Stimulated activated CD4-positive, alpha-beta T cell treated with anti-CD3 and anti-CD28 coated beads, Interleukin-1b, Interleukin-23, amount 100 ng/mL, for 4 hours (primary cell): ENCODE results near the gene SRCIN1.

Source experiments
- DNase-seq, 2 donors: peaks; one replicate each; pipeline ENCODE4 v3.0.0-alpha.2; 2020; ENCODE audit warnings: low read depth in 2 of 2

SRCIN1 gene

GRCh38 chr17:38579934-38580333 is 25.8 kb downstream of the SRCIN1 start:
- no peak for DNase-seq

DNA sequence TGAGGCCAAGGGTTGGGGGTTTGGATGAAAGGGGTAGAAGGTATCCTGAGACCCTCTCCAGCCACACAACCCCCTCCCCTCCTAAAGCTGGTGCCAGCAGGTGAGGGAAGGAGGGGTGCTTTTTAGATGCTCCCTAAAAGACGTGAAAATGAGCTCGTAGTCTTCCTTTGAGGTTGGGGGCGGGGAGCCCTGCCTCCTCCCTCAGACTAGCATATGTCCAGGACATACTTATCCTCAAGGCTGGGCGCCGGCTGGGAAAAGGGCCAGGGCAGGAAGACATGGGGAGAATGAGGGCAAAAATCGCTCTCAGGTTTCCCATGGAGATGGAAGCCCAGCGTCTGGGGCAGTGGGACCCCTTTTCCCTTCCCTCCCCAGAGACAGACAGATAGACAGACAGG is 26.7 kb downstream of the SRCIN1 start:
- no peak for DNase-seq

DNA sequence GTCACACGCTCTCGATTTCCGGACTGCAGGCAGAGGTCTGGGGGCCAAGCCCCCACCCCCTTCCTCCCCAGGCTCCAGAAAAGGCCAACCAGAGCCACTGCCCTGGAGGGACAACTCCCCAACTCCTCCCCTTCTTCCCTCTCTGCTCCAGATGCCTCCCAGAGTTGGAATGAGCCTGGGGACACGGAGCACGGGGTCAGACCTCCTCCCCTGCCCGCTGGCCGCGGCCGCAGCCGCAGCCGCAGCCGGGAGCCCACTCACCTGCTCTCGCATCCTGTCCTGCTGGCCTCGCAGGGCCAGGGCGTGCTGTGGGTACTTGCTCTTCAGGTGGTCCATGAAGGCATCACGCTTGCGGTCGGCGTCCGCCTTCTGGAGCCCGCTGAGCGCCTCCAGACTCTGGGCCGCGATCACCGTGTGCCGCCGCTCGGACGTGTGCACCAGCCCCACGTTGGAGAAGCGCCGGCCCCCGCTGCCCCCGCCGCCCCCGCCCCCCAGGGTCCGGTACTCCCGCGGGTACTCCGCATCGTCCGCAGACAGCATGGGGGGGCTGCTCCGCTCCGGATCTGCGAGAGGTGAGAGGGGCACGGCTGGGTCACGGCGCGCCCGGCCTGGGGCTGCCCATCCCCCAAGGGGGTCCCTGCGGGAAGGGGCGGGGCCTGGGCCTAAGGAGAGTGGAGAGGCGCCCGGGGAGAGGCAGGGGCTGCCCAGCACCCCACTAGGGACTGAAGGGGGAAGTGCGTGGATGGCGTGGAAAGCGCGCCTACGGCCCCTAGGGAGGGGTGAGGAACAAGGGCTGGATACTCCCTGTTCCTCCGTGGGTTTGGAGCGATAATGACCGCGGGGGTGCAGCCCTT is 27.3 kb downstream of the SRCIN1 start:
- DNase-seq = no peak

GRCh38 chr17:38577645-38578173 is 28.0 kb downstream of the SRCIN1 start:
- no peak for DNase-seq

GRCh38 chr17:38577244-38577643 is 28.5 kb downstream of the SRCIN1 start:
- DNase-seq = no peak

- DNase-seq = no peak
These were observed 30.0 kb downstream of the SRCIN1 start for GRCh38 chr17:38575781-38576180.

- DNase-seq = no peak
These were observed 31.0 kb downstream of the SRCIN1 start for GRCh38 chr17:38574712-38575111.

GRCh38 chr17:38572669-38573365 is 32.9 kb downstream of the SRCIN1 start:
- DNase-seq = no peak

DNA sequence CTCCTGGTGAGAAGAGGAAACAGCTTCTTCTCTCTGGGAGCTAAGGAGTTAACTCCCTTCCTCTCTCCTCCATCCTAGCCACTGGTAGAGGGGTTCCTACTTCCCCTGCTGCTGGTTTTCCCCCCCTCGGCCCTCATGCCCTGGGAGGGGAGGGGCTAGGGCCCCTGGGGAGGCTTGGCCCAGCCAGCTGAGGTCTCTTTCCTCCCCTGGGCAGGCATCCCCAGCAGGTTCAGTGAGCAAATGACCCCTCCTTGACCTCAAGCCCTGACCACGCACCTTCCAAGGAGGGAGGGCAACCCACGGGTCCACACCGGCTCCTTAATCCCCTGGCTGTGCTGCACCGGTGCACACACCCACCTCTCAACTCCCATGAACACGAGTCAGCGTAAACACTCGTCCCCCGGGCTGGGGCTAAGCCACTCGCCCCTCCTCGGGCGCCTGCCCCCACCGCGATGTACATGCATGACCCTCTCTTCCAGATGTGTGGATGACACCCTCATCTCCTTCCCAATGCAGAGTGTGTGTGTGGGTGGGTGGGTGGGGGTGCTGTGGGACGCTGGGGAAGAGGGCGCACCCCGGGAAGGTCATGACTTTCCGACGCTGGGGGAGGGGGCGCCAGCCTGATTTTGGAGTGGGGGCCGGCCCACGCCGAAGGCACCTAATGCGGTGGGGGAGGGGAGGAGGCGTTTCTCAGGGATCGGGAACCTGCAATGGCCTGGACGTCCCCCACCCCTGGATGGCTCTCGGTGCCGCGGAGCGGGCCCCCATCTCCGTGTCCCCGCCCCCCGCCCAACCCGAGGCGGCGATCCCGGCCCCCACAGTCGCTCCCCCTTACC is 33.7 kb downstream of the SRCIN1 start:
- DNase-seq = no peak

DNA sequence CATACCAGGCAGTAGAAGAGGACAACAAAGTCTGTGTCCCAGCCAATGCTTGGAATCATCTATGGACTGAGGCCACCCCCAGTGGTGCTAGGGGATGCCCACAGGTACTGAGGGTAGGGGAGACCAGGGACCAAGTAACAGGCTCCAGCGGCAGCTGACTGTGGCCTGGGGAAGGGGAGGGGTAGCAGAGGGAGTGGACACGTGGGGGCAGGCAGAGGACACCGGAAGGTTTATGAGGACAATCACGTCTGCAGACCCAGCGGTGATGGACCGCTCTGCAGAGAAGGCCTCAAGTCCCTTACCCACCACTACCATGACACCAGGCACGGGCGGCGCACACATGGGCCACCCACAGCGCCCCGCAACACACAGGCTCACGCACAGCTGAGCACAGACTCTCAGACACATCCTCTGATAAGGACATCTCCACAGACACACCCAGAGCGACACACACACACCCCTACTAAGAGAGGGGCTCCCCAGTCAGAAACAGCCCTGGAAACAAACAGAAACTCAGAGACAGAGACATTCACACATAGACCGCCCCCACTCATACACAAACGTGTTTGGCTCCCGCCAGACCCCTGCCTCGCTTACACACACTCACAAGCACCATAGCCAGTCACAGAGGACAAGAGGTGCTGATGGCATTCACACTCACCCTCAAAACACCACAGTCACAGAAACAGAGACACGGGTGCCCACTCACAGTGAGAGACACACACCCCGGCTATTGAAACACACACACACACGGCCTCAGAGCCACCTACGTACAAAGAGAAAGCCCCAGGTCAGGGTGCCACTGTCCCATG is 35.8 kb downstream of the SRCIN1 start:
- no peak for DNase-seq

DNA sequence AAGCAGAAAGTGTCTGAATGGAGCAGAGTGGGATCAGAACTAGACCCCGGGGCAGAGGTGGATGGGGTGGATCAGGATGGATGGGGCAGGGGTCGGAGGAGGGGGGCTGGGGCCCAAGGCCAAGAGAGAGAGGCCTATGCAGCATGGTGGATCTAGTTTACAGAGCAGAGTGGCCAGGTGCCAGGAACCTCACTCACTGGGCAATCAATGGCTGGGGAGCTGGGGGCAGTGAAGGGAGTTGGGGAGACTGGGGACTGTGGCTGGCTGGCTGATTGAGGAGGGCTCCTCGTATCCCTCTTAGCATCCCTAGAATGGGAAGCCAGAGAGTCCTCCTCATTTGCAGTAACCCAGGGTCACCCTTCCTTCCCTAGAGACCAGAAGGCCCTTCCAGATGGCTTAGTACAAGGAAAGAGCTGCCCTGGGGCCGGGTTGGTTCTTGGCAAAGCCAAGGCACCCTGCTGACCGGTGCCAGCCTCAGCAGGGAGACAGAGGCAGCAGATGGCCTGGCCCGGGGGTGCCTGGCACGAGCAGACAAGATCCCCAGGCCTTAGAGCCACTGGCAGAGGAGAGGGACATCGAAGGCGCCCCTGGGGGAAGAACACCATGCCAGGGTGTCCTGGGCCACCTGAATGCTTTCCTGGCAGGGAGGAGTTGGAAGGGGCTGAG is 36.8 kb downstream of the SRCIN1 start:
- no peak for DNase-seq

- DNase-seq = no peak
These were observed 37.5 kb downstream of the SRCIN1 start for GRCh38 chr17:38568274-38568673.

- DNase-seq = no peak
These were observed 38.4 kb downstream of the SRCIN1 start for GRCh38 chr17:38567350-38567749.

DNA sequence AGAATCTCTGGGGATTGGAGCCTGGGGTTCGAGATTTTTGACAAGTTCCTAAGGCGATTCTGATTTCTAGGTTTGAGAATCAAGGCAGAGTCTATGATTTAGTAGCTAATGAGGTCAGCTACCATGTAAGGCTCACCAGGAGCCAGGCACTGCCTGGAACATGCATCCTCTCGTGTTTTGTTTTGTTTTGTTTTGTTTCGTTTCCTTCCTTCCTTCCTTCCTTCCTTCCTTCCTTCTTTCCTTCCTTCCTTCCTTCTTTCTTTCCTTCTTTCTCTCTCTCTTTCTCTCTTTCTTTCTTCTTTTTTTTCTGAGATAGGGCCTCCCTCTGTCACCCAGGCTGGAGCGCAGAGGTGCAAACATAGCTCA is 39.1 kb downstream of the SRCIN1 start:
- DNase-seq = no peak

- DNase-seq = no peak
These were observed 39.7 kb downstream of the SRCIN1 start for GRCh38 chr17:38565853-38566665.

GRCh38 chr17:38564869-38565268 is 40.9 kb downstream of the SRCIN1 start:
- no peak for DNase-seq

DNA sequence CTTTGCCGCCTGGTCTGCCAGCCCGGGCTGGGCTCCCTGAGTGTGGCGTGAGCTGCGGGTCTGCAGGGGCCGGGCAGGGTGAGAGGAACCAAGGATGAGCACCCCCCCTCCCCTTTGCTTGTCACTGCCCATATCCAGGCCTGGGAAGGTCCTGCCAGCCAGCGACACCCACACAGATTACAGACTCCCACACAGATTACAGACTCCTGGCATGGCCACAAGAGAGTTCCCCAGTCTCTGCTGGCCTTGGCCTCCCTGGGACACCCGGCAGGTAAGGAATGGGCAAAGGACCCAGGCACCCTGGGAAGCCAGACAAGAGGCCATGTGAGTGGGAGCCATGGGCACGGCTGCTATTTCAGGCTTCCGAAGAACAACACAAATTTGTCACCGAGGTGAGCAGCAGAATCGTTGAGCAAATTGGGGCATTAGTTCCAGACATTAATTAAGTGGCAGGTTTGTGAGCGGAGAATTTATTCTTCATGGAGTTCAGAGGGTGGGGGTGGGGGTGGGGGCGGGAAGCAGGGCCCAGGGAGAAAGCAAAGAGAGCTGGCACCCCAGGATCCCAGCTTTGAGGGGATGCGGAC is 41.4 kb downstream of the SRCIN1 start:
- no peak for DNase-seq

DNA sequence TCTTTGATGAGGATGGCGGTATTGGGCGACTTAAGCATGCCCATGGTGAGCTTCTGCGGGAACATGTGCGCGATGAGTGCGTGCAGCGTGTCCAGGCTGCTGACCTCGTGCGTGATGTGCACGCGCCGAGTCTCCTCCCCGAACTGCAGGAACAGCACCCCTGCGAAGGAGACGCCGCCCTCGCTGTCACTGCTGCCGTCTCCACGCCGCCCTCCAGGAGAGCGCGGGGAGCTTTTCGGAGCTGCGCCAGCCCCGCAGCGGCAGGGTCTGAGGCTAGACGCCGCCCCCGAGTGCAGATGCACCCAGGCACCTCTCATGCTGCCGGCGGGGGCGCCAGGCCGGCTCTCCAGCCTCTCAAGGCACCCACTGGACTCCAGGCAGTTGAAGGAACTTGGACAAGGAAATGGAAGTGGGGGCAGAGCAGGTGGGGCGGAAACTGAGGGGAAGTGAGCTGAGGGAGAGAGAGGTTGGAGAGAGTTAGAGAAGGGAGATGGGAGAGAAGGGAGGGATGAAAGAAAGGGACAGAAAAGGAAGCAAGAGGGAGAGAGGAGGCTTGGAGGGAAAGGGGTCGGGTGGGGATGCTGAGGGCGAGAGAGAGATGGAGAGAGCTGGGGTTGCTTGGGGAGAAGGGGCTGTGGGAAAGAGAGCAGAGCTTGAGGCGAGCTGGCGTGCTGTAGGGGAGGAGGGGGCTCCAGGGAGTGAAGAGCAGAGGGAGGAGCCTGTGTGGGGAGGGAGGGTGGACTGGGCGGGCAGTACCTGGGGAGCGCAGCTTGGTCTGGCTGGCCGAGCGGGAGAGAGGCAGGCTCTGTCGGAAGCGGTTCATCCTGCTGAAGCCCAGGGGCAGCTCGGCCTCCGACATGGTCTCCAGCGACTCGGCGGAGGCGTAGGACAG is 42.1 kb downstream of the SRCIN1 start:
- DNase-seq = no peak
